NCI-H1436 (cell line): ENCODE results near the gene ASMTL.
"Not testable (repeated sequence)": the region's sequence is repeated elsewhere in the genome, so short reads cannot be mapped to it uniquely, and the experiment has no call there.

ENCODE experiments used
- DNase-seq: peaks from one replicate; lab custom pipeline; 2025; lab: John Stamatoyannopoulos, UW

Gene ASMTL

GRCh38 chrX:1433646-1434357 is 18.9 kb downstream of the ASMTL start:
- no peak for DNase-seq

DNA sequence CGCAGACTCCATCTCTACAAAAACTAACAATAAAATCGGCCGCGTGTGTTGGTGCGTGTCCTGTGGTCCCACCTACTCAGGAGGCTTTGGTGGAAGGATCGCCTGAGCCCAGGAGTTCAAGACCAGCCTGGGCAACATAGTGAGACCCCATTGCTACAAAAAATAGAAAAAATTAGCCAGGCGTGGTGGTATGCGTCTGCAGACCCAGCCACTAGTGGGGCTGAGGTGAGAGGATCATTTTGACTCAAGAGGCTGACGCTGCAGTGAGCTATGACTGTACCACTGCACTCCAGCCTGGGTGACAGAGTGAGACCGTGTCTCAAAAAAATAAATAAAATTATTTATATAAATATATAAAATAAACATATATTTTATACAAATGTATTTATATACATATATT is 22.3 kb downstream of the ASMTL start:
- no peak for DNase-seq

- no peak for DNase-seq
Observed at GRCh38 chrX:1427756-1428155, 25.0 kb downstream of the ASMTL start.

GRCh38 chrX:1426321-1426720 is 26.4 kb downstream of the ASMTL start:
- DNase-seq, result not testable (repeated sequence)

GRCh38 chrX:1425381-1425780 is 27.3 kb downstream of the ASMTL start:
- DNase-seq, result no peak

DNA sequence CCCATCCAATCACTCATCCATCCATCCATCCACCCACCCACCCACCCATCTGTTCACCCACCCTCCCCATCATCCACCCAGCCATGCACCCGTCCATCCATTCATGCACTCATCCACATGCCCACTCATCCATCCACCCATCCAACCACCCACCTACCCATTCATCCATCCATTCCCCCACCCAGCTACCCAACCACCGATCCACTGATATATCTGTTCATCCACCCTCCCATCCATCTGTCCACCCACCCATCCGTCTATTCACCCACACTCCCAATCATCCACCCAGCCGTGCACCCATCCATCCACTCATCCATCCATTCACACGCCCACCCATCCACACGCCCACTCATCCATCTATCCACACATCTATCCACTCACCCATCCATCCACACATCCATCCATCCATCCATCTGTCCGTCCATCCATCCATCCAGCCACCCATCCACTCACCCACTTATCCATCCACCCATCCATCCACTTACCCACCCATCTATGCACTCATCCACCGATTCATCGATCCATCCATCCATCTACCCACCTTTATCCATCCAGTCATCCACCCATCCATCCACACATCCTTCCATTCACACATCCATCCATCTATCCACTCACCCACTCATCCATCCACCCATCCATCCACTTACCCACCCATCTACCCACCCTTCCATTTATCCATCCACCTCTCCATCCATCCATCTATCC is 28.4 kb downstream of the ASMTL start:
- no peak for DNase-seq

GRCh38 chrX:1423215-1423614 is 29.5 kb downstream of the ASMTL start:
- DNase-seq, result no peak

GRCh38 chrX:1422135-1422465 is 30.6 kb downstream of the ASMTL start:
- DNase-seq, result no peak

DNA sequence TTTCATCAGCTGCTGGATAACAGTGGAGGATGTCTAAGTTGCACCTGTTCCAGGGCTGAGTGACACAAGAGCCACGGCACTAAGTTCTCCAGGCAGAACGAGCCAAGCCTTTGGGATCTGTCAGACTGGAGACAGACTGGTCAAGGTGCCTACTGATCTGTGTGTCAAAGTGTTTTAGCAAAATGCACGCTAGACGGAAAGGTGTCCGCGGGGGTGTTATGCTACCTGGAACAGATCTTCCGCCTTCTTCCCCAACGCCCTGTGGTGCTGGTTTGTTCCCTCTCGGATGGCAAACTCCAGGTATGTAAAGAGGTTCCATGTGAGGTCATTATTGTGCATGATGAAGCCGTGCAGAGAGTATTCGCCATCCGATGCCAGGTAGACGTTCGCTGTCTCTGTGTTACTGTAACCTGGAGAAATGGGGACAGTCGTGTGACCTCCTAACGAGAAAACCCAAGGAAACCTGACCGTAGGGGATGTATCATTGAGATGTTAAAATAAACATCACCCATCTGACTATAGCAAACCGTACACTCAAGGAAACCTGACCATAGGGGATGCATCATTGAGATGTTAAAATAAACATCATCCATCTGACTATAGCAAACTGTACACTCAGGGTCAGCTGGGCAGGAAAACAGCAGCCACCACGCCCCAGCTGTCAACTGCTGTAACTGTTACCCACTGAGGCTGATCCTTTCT is 31.1 kb downstream of the ASMTL start:
- no peak for DNase-seq

GRCh38 chrX:1420371-1420770 is 32.3 kb downstream of the ASMTL start:
- no peak for DNase-seq

- no peak for DNase-seq
Observed at GRCh38 chrX:1419545-1420355, 33.0 kb downstream of the ASMTL start.

DNA sequence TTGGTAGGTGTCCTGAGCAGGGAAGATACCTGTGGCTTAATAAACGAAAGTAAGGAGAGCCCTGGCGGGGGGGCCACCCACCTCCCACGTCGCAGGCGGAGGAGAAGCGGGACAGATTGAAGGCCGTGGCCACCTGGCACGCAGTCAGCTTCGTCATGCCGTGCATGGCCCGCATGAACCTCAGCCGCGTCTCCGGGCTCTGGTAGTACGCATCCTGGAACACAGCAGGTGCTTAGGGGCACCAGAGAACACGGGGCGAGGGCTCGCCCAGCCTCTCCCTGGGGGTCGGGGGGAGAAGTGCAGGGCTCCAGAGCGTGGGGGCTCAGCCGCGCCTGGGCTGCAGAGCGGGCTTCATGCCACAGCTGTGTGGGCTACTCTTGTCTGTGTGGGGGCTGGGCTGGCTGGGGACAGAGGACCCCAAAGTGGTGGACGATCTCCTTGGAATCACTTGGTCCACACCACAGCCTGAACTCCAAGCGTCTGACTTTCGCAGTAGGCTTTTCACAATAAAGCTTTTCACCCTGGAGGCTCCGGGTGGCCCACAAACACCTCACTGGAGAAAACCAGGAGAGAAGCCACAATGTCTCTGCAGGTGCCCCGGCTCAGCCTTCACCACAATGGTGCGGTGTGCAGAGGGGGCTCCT is 33.7 kb downstream of the ASMTL start:
- DNase-seq, result no peak

- no peak for DNase-seq
Observed at GRCh38 chrX:1417921-1418771, 34.6 kb downstream of the ASMTL start.

DNA sequence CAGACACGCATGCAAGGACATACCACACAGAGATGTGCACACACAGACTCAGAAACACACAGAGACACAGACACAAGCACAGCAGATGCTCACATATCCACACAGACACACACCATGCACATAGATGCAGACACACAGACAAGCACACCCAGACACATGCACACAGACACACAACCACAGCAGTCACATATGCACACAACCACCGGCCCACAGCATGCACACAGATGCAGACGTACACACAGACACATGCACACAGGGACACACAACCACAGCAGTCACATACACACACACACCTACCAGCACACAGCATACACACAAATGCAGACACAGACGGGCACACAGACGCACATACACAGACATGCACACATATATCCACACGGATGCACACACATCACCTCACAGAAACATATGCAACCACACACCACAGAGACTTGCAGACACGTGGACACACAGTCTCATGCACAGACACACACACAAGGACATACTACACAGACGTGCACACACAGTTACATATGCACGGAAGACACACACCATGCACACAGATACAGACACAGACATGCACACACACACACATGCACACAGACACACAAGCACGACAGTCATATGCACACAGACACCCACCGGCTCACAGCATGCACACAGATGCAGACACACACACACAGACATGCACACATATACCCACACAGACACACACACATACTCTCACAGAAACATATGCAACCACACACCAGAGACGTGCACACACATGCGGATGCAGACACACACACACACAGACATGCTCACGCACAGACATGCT is 35.5 kb downstream of the ASMTL start:
- no peak for DNase-seq

- DNase-seq, result no peak
Observed at GRCh38 chrX:1416327-1416784, 36.4 kb downstream of the ASMTL start.

DNA sequence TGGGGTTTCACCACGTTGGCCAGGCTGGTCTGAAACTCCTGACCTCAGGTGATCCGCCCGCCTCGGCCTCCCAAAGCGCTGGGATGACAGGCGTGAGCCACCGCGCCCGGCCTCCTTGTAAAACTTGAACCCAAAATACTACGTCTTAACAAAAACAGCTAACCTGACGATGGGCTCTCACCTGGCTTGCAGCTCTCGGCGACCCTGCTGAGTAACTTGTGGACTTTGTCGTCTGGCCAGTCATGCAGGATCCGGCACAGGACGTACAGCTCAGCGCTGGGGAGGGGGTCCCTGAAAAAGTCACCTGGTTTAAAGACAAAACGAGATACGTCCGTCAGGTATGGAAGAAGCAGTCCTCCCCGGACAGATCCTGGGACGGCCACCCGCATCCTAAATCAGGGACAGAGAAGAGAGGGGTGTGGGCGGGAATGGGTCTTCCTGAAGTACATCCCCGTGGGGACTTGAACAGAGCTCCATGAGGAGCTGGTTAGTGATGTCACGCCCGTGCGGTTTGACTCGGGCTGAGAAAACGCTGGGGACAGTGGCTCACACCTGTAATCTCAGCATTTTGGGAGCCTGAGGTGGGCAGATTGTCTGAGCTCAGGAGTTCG is 40.1 kb downstream of the ASMTL start:
- DNase-seq, result no peak

- no peak for DNase-seq
Observed at GRCh38 chrX:1411326-1411725, 41.4 kb downstream of the ASMTL start.

DNA sequence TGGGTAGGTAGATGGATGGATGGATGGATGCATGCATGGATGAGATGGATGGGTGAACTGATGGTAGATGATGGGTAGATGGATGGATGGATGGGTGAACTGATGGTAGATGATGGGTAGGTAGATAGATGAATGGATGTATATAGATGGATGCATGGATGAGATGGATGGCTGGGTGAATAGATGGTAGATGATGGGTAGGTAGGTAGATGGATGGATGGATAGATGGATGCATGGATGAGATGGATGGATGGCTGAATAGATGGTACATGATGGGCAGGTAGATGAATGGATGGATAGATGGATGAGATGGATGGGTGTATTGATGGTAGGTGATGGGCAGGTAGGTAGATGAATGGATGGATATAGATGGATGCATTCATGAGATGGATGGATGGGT is 45.7 kb downstream of the ASMTL start:
- DNase-seq, result no peak

- not testable (repeated sequence) for DNase-seq
Observed at GRCh38 chrX:1405769-1406168, 46.9 kb downstream of the ASMTL start.

DNA sequence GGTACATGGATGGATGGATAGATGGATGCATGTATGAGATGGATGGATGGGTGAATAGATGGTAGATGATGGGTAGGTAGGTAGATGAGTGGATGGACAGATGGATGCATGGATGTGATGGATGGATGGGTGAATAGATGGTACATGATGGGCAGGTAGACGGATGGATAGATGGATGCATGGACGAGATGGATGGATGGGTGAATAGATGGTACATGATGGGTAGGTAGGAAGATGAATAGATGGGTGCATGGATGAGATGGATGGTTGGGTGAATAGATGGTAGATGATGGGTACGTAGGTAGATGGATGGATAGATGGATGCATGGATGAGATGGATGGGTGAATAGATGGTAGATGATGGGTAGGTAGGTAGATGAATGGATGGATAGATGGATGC is 48.8 kb downstream of the ASMTL start:
- not testable (repeated sequence) for DNase-seq
